GM18951 (cell line): ENCODE data around the gene BIRC7.

ENCODE experiments used
- POLR2A ChIP-seq: IDR thresholded peaks from 4 replicates; pipeline ENCODE4 v1.6.1; 2011; ENCODE audit warnings: mild to moderate bottlenecking; ENCODE audit not compliant: insufficient read length, insufficient read depth; ENCODE audit errors: extremely low read depth
- in situ Hi-C: fragments of 300-500 bp; cut with MboI; formaldehyde crosslinking; loops from one replicate; pipeline ENCODE4 v1.12.0; 2022; ENCODE audit warnings: low sequenced_read_pairs, mixed read lengths, inconsistent platforms; ENCODE audit not compliant: unreplicated experiment

BIRC7 gene

GRCh38 chr20:63275825-63276224, 40.1 kb downstream of the BIRC7 start:
- in situ Hi-C loops: no loop called here
- TF ChIP-seq POLR2A: no peak

- in situ Hi-C loops: no loop called here
Measured at GRCh38 chr20:63276956-63277355, 41.3 kb downstream of the BIRC7 start.

GRCh38 chr20:63277466-63278272, 42.0 kb downstream of the BIRC7 start:
- TF ChIP-seq POLR2A: no peak
- in situ Hi-C loops: no loop called here

More at GRCh38 chr20:63276956-63277355, 41.3 kb downstream of the BIRC7 start:
- TF ChIP-seq POLR2A: no peak

GRCh38 chr20:63278661-63279060, 43.0 kb downstream of the BIRC7 start:
- TF ChIP-seq POLR2A: no peak
- in situ Hi-C loops: no loop called here

GRCh38 chr20:63279931-63280330, 44.2 kb downstream of the BIRC7 start:
- in situ Hi-C loops: no loop called here
- no peak for TF ChIP-seq POLR2A

- no peak for TF ChIP-seq POLR2A
- in situ Hi-C loops: no loop called here
Measured at GRCh38 chr20:63280371-63280770, 44.7 kb downstream of the BIRC7 start.

GRCh38 chr20:63280929-63281545, 45.3 kb downstream of the BIRC7 start:
- in situ Hi-C loops: no loop called here
- no peak for TF ChIP-seq POLR2A

GRCh38 chr20:63281742-63282665, 46.3 kb downstream of the BIRC7 start:
- no peak for TF ChIP-seq POLR2A
- in situ Hi-C loops: no loop called here

GRCh38 chr20:63282946-63283345, 47.2 kb downstream of the BIRC7 start:
- no peak for TF ChIP-seq POLR2A
- in situ Hi-C loops: no loop called here

GRCh38 chr20:63283397-63284082, 47.8 kb downstream of the BIRC7 start:
- in situ Hi-C loops: no loop called here
- TF ChIP-seq POLR2A: no peak

GRCh38 chr20:63284083-63284440, 48.4 kb downstream of the BIRC7 start:
- TF ChIP-seq POLR2A: no peak
- in situ Hi-C loops: no loop called here

- in situ Hi-C loops: no loop called here
- no peak for TF ChIP-seq POLR2A
Measured at GRCh38 chr20:63284544-63284949, 48.8 kb downstream of the BIRC7 start.

GRCh38 chr20:63284981-63285524, 49.3 kb downstream of the BIRC7 start:
- no peak for TF ChIP-seq POLR2A
- in situ Hi-C loops: no loop called here
